Measurements from ENCODE around the gene CCDC146.

Gene CCDC146

GRCh38 chr7:77284005-77284404 is 161.6 kb downstream of the CCDC146 start:
- DNase-seq (ENCODE audit: low spot score): no peak

GRCh38 chr7:77284616-77285015 is 162.2 kb downstream of the CCDC146 start:
- DNase-seq (ENCODE audit: low spot score): no peak

- DNase-seq (ENCODE audit: low spot score): no peak
These were observed 166.4 kb downstream of the CCDC146 start for GRCh38 chr7:77288676-77289320.

GRCh38 chr7:77289387-77289786 is 167.0 kb downstream of the CCDC146 start:
- DNase-seq (ENCODE audit: low spot score): no peak

- DNase-seq (ENCODE audit: low spot score): no peak
These were observed 168.0 kb downstream of the CCDC146 start for GRCh38 chr7:77290425-77290824.

GRCh38 chr7:77293046-77293445 is 170.6 kb downstream of the CCDC146 start:
- no peak for DNase-seq (ENCODE audit: low spot score)

- DNase-seq (ENCODE audit: low spot score): no peak
These were observed 173.1 kb downstream of the CCDC146 start for GRCh38 chr7:77295549-77295948.

- DNase-seq (ENCODE audit: low spot score): peak; percentile 24
These were observed 184.0 kb downstream of the CCDC146 start for GRCh38 chr7:77306231-77307067.

GRCh38 chr7:77308792-77309191 is 186.4 kb downstream of the CCDC146 start:
- DNase-seq (ENCODE audit: low spot score): no peak

- no peak for DNase-seq (ENCODE audit: low spot score)
These were observed 187.4 kb downstream of the CCDC146 start for GRCh38 chr7:77309714-77310220.

GRCh38 chr7:77310982-77311381 is 188.6 kb downstream of the CCDC146 start:
- DNase-seq (ENCODE audit: low spot score): no peak

GRCh38 chr7:77313085-77313484 is 190.7 kb downstream of the CCDC146 start:
- no peak for DNase-seq (ENCODE audit: low spot score)

GRCh38 chr7:77313876-77314480 is 191.6 kb downstream of the CCDC146 start:
- DNase-seq (ENCODE audit: low spot score): no peak

GRCh38 chr7:77315182-77315591 is 192.8 kb downstream of the CCDC146 start:
- DNase-seq (ENCODE audit: low spot score): no peak

- no peak for DNase-seq (ENCODE audit: low spot score)
These were observed 194.0 kb downstream of the CCDC146 start for GRCh38 chr7:77316219-77316978.

GRCh38 chr7:77318019-77318418 is 195.6 kb downstream of the CCDC146 start:
- no peak for DNase-seq (ENCODE audit: low spot score)

- DNase-seq (ENCODE audit: low spot score): no peak
These were observed 197.7 kb downstream of the CCDC146 start for GRCh38 chr7:77320137-77320536.

- no peak for DNase-seq (ENCODE audit: low spot score)
These were observed 198.3 kb downstream of the CCDC146 start for GRCh38 chr7:77320714-77321113.

- DNase-seq (ENCODE audit: low spot score): peak; percentile 45
These were observed 198.9 kb downstream of the CCDC146 start for GRCh38 chr7:77321300-77321699.

GRCh38 chr7:77326131-77326530 is 203.7 kb downstream of the CCDC146 start:
- DNase-seq (ENCODE audit: low spot score): no peak

- DNase-seq (ENCODE audit: low spot score): no peak
These were observed 204.9 kb downstream of the CCDC146 start for GRCh38 chr7:77327067-77327931.

All from Ammon's horn (tissue), 1 donor.